CD4-positive, alpha-beta T cell treated with Interleukin-17A for 1 hour (primary cell): Measurements from ENCODE around the gene TMEM176A.
"Not testable (repeated sequence)": the region's sequence is repeated elsewhere in the genome, so short reads cannot be mapped to it uniquely, and the experiment has no call there.

Source experiments
- DNase-seq: peaks from one replicate; pipeline ENCODE4 v3.0.0-alpha.2; 2020

Gene TMEM176A

DNA sequence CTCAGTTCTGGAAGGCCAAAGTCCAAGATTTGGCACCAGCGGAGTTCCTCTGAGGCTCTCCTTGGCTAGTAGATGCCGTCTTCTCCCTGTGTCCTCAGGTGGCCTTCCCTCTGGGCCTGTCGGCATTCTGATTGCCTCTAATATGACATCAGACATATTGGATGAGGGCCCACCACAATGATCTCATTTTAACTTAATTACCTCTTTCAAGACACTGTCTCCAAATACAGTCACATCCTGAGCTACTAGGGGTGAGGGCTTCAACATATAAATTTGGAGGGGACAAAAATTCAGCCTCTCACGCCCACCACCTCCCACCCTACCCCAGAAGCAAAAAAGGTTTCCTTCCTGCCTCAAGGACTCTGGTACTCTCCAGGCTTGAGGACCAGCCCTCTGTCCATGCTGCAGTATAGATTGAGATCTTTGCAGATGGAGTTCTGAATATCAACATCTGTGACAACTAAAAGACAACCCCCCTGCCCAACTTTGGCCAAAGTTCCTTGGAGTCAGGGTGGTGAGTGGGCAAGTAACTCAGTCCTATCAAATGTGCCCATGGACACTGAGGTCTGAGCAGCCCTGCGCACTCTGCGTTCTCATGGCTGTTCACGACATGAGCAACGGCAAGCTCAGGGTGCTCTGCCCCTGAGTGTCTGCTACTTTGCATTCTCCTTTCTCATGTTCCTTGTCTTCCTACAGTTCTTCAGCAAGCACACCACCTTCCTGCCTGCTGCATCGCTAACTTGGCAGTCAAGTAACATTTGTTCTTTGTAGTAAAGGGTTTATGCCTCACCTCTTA, 11.9 kb upstream of the TMEM176A start:
- no peak for DNase-seq

DNA sequence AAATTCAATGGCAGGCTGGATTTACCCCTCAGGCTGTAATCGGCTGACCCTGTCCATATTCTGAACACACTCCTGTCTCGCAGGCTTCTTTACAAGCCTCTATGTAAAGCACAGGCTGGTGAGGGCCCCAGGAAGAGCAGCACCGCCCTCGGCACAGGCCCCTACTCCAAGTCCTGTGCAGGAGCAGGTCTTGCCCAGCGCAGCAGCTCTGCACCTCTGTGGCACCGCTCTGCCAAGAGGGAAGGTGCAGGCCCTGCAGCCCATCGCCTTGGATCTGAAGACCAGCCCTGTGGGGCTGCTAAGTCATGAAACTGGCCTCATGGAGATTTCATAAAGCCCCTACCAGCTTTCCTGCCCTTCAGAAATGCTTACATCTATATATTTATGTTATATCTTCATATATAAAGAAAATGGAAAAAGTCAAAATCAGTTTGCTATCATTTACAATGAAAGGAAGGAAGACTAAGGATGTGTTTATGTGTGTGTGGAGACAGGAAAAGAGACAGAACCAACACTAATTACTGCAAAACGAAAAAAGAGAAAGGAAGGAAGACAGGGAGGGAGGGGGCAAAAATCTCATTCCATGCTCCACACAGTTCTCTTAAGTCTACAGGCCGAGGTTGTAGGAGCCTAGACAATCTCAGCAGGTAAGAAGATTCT, 10.0 kb upstream of the TMEM176A start:
- DNase-seq = no peak

DNA sequence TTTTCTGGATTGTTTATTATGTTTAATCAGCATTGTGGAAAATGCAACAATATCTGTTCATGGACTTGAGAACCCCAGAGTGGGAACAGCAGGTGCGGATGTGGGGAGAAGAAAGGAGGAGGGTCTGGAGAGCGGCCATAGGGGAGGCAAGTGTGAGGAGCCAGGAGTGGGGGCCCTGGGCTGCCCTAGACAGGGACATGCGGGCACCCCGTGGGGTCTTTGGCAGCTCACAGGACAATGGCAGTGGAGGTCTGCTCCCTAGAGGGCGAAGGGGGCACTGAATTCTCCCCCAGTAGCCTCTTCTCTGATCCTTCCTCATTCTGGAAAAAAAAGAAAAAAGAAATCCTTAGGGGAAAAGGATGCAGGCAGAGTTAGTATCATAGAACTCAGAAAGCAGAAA, 9.3 kb upstream of the TMEM176A start:
- DNase-seq = no peak

DNA sequence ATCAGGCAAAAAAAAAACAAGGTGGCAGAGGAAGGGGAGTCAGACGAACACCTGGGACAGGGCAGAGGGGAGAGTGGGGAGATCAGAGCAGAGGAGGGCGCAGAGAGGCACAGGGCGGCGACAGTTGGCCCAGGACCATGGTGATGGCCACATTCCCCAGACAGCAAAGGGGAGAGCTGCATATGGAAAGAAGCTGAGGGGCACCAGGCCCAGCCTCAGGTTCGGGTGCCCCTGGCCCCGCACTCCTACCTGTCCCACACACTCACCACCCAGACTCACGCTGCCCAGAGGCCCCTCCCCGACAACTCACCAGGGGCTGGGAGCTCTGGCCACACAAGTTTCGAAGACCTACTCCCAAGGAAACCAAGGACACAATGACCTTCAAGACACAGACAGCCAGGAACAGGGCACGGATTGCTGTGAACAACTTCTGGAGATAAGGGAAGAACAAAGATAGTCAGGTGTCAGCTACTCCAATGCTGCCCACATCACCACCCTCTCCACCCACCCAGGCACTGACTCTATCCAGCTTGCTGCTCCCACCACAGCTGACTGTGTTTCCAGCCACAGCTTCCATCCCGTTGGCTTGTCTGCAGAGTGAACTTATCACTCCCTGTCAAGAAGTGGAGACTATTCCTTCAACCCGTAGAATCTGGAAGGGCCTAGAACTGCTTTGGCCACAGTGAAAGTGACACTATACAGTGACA, 8.7 kb upstream of the TMEM176A start:
- DNase-seq = no peak

DNA sequence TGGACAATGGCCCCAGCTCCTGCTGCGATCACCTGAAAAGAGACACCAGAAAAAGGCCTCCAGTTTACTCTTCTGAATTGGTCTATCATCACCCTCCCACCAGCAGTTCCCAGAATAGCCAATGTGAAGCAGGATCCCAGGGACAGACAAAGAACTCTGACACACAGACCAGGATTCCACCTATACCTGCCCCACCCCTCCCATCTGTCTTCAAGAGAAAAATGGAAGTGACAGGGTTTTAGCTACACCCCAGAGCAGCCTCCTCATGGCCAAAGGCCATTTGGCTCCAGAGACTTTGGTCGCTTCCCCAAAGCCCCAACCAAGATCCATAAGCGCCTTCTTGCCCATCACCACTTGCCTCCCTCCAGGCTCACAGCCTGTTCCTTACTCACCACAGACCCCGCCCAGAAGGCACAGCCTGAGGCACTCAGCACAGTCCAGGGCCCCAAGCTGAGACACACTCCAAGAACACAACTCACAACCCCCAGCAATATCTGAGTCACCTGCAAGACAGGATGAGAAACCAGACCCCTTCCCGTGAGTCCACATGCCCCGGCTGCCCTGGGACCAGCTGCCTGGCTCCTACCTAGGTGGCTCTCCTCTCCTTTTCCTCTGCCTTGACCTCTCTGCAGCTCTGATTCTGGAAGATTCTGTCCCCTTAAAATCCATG, 6.9 kb upstream of the TMEM176A start:
- DNase-seq = no peak

DNA sequence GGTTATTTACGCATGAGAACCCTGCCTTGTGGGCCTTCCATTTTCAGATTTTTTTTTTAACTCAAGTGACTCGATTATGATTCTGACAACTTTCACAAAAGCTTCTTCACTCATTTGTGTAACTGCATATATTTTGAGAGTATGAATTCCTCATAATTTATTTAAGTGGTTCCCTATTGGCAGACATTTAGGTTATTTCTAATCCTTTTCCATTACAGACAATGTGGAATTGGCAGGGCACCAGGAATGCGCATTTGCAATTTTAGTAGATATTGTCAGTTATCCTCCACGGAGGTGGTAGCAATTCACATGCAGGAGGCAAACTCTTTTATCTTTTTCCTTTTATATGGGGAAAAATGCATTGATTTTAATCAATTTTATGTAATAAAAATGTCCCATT, 2.9 kb upstream of the TMEM176A start:
- DNase-seq = no peak

DNA sequence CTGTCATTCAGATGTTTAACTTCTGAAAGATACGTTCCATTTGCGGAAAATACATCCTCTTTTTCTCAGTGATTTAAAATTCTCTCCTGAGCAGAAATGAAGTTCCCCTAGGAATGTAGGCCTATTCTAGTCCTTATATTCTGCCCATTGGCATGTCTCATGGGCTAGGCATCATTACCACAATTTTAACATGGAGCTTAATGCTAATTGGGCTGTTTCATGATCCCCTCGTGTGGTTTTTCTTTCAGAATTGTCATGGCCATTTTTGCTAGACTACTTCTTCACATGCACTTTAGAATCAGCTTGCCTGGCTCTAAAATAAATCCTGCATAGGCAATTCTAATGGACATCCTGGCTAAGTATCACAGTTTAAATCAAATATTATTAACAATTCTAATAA, 1.4 kb upstream of the TMEM176A start:
- DNase-seq = no peak

DNA sequence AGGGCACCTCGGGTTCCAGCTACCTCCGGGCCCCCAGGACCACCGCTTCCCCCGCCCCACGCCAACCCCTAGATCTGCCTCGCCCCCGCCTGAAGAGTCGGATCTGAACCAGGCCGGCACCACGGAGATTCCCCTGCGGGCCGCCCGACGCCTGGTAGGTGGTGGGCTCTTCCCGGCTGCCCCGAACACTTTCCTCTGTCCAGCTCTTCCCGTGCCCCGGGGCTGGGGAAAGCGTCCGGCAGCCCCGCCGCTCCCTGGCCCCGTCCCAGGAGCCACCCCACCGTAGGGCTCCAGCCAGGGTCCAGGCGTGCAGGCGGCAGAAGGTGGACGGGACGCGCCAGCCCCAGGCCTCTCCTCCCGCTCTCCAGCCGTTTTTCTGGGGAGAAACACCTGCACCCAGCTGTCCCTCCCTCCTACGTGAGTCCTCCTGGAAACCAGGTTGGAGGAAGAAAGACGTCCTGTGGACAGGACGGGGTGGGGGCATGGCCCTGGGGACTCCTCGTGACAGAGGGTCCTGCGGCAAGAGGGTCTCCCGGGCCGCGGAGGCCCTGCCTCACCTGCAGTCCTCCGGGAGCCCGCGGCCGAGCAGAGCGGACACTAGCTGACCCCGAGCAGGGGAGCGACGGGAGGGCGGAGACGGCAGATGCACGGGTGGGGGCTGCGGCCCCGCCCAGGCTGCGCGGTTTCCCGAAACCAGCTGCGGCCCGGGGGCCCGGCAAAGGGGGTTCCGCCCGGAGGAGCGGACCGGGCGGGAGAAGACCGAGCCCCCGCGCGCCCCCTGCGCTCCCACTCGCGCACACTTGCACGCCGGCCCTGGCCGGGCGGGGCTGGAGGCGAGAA, 608 bp upstream of the TMEM176A start, which contains the start of gene TMEM176B:
TMEM176B (minus strand) TSS at position 624 of the 840 bp plus-strand sequence. CDS start 3,795 bp downstream, outside the sequence.
- DNase-seq = no peak

DNA sequence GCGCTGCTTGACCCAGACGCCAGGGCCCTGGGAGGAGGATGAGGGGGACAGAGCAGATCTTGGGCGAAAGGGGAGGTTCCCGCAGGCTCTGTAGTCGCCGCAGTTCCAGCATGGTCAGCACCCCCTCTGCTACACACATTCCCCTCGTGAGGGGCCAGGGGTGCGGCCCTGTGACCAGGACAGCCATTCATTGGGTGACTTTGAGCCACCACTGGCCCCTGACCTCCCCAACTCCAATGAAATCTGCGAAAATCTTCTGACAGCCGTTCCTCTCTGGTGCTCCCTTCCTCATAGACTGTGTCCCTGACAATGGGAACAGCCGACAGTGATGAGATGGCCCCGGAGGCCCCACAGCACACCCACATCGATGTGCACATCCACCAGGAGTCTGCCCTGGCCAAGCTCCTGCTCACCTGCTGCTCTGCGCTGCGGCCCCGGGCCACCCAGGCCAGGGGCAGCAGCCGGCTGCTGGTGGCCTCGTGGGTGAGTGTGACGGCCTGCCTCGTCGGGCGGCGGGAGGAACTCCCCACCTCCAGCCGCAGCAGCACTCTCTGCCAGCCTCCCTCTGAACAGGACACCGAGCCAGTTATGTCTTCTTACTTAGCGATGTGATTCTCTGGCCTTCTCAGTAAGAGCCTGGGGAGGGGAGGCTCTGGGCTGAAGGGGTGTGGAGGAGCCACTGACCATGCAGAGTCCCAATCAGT, 825 bp downstream of the TMEM176A start:
- DNase-seq = no peak

DNA sequence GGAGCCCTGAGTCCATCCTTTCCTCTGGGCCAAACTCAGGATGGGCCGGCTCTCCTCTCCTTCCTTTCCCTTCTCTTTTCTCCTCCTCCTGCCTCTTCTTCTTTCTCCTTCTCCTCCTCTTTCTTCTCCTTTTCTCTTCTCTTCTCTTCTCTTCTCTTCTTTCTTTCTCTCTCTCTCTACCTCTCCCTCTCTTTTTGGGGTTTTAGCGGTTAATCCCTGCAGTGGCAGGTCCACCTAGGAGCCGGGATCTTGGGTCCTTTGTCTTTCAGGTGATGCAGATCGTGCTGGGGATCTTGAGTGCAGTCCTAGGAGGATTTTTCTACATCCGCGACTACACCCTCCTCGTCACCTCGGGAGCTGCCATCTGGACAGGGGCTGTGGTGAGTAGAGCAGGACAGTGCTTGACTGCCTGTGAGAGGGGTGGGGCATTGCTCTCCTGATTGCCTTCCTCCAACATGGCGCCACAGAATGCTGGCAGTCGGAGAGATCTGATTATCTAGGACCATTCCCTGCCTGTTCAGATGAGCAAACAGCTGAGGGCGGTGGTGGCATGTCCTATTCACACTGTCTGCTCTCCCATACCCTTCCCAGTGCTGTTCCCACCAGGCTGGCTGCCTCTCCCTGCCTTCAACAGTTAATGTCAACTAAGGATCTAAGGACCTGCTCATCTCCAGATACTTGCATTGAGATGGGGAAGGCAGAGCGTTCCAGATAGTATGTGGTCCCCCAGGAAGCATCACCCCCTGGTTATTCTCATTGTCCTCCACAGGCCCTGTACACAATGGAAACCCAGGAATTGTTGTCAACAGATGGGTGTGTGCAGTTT, 1.6 kb downstream of the TMEM176A start:
- no peak for DNase-seq

DNA sequence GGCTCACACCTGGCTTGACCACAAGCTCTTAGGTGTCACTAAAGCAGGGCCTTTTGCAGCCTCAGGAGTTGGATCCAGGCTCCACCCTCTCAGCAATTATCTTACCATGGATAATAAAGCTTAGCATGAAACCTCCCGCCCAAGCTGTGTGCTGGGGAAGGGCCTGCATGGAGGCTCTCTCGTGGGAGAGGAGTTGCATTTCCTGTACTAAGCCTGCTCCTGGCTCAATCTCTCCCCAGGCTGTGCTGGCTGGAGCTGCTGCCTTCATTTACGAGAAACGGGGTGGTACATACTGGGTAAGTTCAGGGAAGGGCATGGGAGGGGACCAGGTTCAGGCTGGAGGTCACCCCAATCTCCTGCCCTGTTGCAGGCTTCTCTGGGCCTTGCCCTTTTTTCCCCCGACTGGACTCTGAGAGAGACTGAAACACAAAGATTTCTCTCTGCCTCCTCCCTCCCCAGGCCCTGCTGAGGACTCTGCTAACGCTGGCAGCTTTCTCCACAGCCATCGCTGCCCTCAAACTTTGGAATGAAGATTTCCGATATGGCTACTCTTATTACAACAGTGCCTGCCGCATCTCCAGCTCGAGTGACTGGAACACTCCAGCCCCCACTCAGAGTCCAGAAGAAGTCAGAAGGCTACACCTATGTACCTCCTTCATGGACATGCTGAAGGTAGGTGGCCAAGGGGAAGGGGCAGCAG, 2.7 kb downstream of the TMEM176A start:
- no peak for DNase-seq

DNA sequence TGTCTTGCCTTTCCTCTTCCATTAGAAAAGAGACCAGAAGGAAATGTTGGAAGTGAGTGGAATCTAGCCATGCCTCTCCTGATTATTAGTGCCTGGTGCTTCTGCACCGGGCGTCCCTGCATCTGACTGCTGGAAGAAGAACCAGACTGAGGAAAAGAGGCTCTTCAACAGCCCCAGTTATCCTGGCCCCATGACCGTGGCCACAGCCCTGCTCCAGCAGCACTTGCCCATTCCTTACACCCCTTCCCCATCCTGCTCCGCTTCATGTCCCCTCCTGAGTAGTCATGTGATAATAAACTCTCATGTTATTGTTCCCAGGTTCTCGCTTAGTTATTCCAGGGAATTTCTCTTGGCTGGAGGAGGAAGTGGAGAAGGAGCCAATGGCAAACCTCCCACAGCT, 4.2 kb downstream of the TMEM176A start:
- DNase-seq = no peak

DNA sequence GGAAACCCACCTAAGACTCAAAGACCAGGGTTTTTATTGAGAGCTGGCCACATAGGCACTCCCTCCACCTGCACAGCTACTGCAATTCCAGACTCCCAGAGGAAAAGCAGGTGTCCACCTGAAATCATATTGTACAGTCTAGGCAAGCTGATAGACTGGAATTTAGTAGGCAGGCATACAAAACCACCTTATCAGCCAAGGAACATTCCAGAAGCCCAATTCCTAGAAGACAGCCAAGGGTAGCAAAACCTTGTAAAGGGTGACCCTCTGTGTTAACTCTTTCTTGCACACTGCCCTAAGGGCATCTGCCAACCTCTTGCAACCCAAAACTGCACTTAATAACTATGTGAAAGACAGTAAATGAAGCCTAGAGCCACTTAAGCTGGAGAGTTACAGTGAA, 5.3 kb downstream of the TMEM176A start:
- no peak for DNase-seq

DNA sequence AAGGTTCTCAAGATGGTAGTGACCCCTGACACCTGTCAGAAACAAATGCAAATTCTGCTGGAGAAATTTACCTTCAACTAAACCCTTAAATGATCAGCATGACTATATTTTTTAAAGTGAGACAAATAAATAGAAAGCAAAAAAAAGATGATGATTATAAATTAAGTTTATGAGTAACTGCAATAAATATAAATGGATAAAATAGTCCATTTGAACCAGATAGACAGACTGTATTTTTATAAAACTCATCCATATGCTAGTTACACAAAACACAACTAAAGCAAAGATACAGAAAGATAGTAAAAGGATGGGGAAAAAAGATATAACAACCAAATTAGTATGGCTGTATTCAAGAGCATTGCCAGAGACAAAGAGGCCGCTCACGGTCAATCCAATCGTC, 5.9 kb downstream of the TMEM176A start:
- no peak for DNase-seq

DNA sequence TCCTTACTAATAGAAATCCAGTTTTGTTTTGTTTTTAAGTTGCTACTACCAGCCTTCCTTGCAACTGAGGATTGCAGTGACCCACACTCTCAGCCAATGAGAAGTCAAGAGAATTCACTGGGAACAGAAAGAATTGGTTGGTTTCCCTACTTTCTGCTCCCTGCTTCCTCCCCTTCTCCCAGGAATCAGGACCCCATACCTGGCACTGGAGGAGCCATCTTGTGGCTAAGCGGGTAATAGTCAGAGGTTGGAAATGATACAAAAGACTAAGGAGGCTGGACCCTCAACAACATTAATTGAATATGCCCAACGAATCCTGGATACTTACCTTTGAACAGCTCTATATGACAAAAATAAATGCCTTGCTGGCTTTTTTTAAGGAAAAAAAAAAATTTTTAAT, 6.3 kb downstream of the TMEM176A start:
- no peak for DNase-seq

DNA sequence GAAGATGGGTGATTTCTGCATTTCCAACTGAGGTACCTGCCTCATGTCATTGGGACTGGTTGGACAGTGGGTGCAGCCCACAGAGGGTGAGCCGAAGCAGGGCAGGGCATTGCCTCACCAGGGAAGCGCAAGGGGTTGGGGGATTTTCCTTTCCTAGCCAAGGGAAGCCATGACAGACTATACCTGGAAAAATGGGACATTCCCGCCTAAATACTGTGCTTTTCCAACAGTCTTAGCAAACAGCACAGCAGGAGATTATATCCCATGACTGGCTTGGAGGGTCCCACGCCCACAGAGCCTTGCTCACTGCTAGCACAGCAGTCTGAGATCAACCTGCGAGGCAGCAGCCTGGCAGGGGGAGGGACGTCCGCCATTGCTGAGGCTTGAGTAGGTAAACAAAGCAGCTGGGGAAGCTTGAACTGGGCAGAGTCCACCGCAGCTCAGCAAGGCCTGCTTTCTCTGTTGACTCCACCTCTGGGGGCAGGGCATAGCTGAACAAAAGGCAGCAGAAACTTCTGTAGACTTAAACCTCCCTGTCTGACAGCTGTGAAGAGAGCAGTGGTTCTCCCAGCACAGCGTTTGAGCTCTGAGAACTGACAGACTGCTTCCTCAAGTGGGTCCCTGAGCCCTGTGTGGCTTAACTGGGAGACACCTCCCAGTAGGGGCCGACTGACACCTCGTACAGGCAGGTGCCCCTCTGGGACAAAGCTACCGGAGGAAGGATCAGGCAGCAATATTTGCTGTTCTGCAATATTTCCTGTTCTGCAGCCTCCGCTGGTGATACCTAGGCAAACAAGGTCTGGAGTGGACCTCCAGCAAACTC, 7.3 kb downstream of the TMEM176A start:
- DNase-seq = not testable (repeated sequence)

DNA sequence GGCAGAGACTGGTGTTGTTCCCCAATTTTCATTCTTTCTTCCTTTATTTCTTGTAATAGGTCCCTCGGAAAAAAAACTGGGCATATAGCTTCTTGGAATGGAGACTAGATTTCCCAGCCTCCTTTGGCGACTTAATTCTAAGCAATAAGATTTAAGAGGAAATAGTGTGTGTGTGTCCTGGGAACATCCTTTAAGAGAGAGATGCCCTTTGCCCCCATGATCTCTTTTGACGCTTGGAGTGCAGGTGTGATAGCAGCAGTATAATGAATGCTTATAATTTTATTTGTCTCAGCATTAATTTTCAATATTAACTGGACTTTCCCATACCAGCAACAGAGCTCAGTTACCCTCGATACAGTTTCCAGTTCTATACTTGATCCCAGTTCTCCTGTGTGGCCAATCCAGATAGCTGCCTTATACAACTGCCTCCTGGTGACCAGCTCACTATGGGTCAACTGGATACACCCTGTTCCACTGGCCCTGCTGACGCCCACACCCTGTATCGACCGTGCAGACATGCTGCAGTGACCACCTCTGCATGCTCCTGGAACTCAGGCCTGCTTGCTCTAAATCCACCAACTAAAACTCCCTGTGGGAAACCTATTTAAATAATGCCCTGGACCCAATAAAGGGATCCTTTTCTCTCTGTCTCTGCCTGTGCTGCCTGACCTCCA, 13.9 kb downstream of the TMEM176A start:
- DNase-seq = no peak

DNA sequence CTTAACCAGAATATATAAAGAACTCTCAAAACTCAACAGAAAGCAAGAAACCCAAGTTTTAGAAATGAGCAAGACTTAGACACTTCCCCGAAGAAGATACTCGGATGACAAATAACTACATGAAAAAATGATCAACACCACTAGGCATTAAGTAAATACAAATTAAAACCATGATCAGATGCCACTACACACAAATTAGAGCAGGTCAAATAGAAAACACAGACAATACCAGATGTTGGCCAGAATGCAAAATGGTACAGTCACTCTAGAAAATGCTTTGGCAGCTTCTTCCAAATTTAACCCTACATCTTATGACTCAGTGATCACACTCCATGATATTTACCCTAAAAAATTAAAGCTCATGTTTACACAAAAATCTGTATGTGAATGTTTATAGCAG, 18.4 kb downstream of the TMEM176A start:
- no peak for DNase-seq

DNA sequence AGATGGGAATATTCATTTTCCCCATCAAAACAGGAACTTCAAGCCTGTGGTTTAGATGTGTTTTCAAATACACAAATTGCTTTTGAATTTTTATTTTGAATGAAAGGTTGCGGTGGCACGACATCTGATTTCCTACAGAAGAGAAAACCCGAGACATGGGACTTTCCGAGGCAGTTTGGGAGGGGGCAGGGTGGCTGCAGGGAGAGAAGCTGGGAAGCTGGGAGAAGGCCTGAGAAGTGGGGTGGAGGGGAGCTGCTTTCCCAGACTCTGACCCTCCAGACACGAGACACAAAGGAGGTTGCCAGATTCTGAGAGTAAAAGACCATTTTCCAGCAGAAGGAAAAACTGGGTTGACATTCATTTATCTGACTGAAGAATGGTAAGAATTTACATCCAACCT, 19.6 kb downstream of the TMEM176A start:
- no peak for DNase-seq
